NCI-H2196 (cell line): ENCODE results near the gene FAM135A.
"Not testable (repeated sequence)": the region's sequence is repeated elsewhere in the genome, so short reads cannot be mapped to it uniquely, and the experiment has no call there.

Source experiments
- DNase-seq: peaks from one replicate; lab custom pipeline; 2025; ENCODE audit not compliant: unreplicated experiment; lab: John Stamatoyannopoulos, UW

The FAM135A gene

GRCh38 chr6:70537266-70537665 is 124.0 kb downstream of the FAM135A start:
- DNase-seq = no peak

DNA sequence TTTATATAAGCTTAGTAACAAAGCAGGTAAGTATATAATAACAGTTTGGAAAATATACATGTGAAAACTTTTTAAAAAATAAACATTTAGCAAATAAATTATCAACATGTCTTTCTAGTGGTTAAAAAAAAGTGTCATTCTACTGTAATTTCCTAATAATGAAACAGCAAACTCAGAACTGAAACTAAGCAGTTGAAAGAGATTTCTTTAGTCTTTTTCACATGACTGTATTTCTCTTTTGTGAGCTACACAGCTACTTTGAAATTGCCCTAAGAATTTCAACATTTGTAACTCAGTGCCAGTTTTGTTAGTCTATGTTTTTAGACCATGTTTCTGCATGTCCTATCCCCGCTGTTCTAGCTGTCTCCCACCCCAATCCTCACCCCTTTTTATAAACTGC is 125.1 kb downstream of the FAM135A start:
- DNase-seq = no peak

- peak; percentile 20 for DNase-seq
These were observed 134.0 kb downstream of the FAM135A start for GRCh38 chr6:70547313-70547712.

- no peak for DNase-seq
These were observed 134.6 kb downstream of the FAM135A start for GRCh38 chr6:70547905-70548304.

GRCh38 chr6:70549327-70549726 is 136.0 kb downstream of the FAM135A start:
- no peak for DNase-seq

GRCh38 chr6:70551566-70551965 is 138.3 kb downstream of the FAM135A start:
- DNase-seq = no peak

DNA sequence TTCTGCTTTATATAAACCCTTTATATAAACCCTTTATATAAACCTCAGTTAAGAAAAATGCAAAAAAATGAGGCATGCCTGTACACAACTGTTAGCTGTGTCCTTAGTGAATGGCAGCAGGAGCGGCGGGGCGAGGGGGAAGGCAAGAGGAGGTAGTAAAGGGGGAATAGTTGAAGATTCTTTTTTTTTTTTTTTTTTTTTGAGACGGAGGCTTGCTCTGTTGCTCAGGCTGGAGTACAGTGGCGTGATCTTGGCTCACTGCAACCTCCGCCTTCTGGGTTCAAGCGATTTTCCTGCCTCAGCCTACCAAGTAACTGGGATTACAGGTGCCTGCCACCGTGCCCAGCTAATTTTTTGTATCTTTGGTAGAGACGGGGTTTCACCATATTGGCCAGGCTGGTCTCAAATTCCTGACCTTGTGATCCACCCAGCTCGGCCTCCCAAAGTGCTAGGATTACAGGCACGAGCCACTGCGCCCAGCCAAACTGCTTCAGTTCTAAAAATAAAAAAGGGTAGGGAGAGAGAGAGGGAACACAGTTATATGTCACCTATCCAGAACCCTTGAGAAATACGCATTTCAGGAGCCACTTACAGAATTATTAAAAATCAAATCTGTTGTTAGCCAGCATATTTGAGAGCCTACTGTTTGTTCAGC is 139.1 kb downstream of the FAM135A start:
- DNase-seq = not testable (repeated sequence)

DNA sequence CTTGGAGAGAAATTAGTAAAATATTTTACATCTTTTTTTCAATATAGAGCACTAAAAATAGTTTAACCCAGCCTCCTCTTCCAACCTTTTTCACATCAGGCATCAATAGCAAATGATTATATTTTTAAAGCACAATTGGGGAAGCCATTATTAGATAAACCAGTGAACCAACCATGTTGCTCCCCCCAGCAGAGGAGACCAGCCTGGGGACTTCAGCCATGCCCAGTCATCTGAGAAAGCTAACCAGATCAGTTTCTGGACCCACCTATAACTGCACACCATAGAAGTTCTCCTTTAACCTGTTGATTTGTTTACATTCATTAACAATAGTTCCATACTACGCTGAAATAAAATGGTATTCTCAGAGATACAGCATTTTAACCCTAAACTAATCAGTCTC is 139.7 kb downstream of the FAM135A start:
- DNase-seq = no peak

DNA sequence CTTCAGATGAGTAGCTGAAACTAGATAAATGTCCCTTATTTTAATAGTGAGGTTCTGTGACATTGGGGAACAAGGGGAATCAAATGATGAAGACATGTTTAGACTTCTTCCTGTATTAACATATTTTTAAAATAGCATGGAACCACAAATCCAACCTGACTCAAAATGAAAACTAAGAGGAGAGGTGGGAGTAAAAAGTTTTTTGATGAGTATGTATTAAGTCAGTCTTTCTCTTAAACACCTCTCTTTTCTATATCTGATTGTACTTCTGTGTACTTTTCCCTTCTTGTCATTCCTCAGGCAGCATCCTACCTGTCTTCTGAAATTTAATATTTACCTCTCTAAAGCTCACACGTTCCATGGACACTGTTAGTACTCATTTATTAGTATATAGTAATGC is 144.7 kb downstream of the FAM135A start:
- no peak for DNase-seq

- DNase-seq = not testable (repeated sequence)
These were observed 149.1 kb downstream of the FAM135A start for GRCh38 chr6:70562401-70562800.

- DNase-seq = no peak
These were observed 150.2 kb downstream of the FAM135A start for GRCh38 chr6:70563530-70563929.

DNA sequence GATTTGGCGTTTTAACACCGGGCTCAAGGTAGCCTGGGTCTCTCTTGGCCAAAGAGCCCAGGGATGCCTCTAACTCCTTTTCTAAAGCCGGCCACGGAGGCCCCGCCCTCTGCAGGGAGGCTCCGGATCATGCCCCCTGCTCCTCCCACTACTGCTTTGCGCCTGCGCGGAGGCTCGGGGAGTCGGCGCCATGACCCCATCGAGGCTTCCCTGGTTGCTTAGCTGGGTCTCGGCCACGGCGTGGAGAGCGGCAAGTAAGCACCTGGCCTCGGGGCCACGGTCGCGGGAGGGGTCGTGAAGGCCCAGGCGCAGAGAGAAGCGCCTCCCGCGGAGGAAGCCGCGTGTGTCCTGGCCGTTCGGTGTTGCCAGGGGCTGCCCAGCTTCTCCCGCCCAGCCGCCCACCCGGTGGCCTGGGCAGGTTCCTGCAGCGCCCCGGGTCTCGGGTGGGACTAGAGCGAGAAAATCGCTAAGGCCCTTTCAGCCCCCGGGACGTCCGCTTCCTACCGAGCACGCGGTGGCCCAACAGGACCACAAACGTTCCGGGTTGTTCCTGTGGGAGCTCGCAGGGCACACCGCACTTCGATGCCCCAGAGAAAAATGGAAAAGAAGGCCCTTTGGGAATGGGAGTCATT is 153.6 kb downstream of the FAM135A start, which contains the start of gene SDHAF4:
TSS of gene SDHAF4 (plus strand) at position 180 of the 632 bp plus-strand sequence. CDS start at position 191, 11 bp downstream.
- peak; percentile 92 for DNase-seq

DNA sequence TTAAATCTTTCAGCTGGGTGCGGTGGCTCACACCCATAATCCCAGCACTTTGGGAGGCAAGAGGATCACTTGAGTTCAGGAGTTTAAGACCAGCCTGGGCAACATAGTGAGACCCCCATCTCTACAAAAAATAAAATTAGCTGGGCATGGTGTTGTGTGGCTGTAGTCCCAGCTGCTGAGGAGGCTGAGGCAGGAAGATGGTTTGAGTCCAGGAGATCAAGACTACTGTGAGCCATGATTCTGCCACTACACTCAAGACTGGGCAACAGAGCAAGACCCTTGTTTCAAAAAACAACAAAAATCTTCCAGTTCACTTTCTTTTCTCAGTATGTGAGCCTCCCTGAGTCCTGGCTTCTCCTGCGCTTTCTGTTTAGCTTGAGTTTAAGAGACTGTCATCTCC is 161.3 kb downstream of the FAM135A start:
- no peak for DNase-seq

DNA sequence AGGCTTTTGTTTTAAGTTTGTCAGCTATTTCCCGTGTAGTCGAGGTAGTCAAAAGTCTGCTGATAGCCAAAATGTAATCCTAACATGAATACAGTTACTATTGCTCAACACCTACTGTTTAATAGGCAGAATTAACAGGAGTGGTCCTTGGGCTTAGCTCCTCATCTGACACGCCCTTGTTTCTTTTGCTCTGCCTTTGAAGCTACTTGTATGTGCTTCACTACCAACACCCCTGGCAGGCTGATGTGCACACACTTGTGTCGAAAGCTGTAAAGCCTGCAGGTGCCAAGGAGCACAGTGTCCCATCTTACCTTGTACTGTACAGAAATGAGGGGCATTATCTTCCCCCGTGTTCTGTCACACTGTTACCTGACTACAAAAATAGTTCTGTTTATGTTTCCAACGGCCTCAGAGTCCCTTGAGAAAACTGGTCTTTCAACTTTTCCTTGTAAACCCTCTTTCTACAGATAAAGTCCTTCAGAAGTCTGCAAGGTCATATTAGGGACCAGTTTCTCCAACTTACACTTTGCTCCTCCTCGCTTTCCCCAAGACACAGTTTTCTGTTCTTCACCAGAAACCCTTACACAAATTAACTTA is 162.7 kb downstream of the FAM135A start:
- no peak for DNase-seq

GRCh38 chr6:70586114-70586513 is 172.8 kb downstream of the FAM135A start:
- DNase-seq = no peak

DNA sequence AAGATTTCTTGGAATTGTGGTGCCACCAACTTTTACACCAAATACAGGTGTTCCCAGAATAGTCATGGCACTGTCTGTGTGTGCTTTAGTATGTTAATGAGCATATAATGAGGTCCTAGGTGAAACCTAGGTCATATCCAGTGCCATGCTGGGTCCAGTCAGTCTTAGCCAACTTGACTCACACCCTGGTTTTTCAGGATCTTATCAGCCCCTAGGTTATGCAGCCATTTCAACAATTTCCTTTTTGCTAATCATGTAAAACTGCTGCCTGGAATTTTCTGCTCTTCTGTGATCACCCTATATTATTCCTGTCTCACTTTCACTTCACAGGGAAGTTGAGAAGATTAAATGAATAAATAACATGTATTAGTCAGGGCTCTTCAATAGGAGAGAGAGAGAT is 177.1 kb downstream of the FAM135A start:
- no peak for DNase-seq

GRCh38 chr6:70592391-70593117 is 179.2 kb downstream of the FAM135A start:
- DNase-seq = no peak

- no peak for DNase-seq
These were observed 179.8 kb downstream of the FAM135A start for GRCh38 chr6:70593118-70593486.

DNA sequence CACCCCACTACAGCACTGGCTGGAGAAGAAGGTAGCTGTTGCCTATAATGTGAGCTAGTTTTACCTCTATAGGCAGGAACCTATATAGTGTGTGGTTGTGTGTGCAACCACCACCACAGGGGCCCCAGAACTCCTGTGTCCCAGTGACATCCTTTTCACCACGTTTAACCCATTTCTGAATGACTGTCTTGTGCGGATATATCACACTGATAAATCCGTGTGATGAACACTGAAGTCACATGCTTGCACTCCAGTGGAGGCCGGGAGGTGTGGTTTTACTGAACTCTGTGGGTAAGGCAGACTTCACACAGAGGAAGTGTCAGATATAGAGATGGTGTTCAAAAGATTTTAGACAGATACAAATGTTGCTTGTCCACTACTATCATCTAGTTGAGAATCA is 185.9 kb downstream of the FAM135A start:
- no peak for DNase-seq

DNA sequence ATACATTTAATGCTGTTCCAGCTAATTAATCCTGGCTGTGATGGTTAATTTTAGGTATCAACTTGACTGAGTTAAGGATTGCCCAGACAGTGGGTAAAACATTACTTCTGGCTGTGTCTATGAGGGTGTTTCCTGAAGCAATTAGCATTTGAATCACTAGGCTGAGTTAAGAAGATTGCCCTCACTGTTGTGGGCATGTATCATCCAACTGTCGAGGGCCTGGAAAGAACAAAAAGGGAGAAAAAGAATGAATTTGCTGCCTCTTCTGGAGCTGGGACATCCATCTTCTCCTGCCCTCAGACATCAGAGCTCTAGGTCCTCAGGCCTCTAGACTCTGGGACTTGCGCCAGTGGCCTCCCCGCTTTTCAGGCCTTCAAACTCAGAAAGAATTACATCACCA is 187.7 kb downstream of the FAM135A start:
- no peak for DNase-seq

DNA sequence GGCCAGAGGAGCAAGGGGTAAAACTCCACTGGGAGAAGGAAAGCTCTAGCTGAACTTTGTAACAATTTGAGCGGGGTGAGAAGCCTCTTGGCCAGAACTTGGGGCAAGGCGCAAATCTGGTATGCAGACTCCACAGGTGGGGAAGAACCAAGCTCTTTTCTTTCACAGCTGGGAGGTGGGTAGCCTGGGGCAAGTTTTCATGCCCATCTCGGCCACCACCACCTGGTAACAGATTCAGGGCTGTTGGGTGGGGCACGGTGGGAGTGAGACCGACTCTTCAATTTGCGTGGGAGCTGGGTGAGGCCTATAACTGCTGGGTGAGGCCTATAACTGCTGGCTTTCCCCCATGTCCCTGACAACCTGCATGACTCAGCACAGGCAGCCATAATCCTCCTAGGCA is 190.9 kb downstream of the FAM135A start:
- no peak for DNase-seq

- not testable (repeated sequence) for DNase-seq
These were observed 194.1 kb downstream of the FAM135A start for GRCh38 chr6:70607371-70607770.
